Measurements from ENCODE around the gene TMEM117.
"Not testable (repeated sequence)": the region's sequence is repeated elsewhere in the genome, so short reads cannot be mapped to it uniquely, and the experiment has no call there.

TMEM117 gene

DNA sequence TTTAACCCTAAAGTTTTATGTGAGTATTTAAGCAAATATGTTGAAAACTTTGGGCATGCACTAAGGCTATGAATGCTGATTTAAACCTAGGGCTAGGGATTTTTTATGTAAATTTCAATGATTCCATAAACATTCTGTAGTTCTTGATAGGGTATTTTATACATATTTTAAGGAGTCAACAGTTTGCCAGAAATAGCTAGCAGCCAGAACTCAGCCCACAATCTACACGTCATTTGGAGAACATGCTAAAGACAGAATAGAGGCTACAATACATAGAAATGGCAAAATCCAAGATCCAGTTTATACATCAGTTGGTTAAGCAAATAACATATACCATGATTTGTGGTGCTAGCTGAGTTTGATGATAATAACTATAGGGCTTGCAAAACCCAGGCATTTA lies 184.7 kb downstream of the TMEM117 start:
- no peak for DNase-seq (ENCODE audit: low read depth in 3 of 3, low spot score in 1 of 3)

DNA sequence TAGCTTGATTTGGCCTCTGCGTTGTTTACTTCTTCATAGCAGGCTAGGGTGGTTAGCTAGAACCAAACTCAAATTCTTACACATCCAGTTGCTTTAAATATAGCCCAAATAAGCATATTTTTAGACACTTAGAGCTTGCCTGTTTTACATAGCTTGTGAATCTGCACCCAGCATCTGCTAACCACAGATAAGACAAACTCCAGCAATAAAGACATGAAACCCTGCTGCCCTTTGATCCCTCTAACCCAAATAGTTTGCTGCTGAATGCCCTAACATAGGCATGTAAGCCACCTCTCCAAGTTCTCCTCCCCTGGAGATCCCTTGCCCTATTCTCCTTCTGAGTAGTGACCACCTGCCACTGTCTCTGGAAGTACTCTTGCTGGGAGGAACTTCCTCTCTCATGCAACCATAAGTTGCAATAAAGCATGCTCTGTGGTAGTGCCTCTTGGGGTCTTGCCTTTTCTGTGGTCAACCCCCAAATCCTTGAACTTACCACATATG lies 185.6 kb downstream of the TMEM117 start:
- DNase-seq (ENCODE audit: low read depth in 3 of 3, low spot score in 1 of 3), result no peak

DNA sequence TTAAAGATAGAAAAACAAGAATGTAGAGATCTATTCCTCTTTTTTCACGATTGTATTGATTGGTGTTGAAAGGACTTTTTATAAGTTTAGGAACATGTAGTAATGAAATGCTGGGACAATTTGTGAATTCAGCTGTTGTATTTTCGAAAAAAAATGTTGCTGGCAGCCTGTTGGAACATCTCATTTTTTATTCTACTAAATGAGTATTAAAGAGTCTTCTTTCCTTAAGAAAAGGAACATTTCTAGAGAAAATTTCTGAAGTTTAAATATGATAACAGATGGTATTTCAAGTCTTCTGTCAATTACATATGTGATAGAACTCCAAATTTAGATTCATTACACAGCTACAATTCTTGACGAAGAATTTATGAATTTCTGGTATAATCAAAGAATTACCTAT lies 189.6 kb downstream of the TMEM117 start:
- DNase-seq (ENCODE audit: low read depth in 3 of 3, low spot score in 1 of 3), result no peak

DNA sequence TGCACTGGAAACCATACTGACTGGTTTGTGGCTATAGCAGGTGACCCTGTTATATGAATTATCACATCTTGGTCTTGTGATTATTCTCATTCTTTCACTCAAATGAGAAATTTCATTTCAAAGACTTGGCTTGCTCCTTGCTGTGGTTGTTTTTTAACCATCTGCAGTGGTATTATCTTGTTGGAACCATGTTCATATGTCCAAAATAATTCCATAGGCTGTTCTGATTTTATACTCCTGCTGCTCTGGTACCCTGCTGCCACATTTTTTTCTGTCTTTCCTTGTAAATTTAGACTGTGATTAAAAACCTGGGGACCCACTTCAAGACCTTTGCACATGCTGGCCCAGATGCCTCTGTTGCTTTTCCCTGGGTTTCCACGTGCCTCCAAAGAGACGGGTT lies 190.2 kb downstream of the TMEM117 start:
- DNase-seq (ENCODE audit: low read depth in 3 of 3, low spot score in 1 of 3), result no peak

GRCh38 chr12:44026926-44027325 lies 191.0 kb downstream of the TMEM117 start:
- not testable (repeated sequence) for DNase-seq (ENCODE audit: low read depth in 3 of 3, low spot score in 1 of 3)

- DNase-seq (ENCODE audit: low read depth in 3 of 3, low spot score in 1 of 3), result no peak
These were observed 193.3 kb downstream of the TMEM117 start for GRCh38 chr12:44029194-44029593.

- no peak for DNase-seq (ENCODE audit: low read depth in 3 of 3, low spot score in 1 of 3)
These were observed 195.7 kb downstream of the TMEM117 start for GRCh38 chr12:44031472-44032185.

DNA sequence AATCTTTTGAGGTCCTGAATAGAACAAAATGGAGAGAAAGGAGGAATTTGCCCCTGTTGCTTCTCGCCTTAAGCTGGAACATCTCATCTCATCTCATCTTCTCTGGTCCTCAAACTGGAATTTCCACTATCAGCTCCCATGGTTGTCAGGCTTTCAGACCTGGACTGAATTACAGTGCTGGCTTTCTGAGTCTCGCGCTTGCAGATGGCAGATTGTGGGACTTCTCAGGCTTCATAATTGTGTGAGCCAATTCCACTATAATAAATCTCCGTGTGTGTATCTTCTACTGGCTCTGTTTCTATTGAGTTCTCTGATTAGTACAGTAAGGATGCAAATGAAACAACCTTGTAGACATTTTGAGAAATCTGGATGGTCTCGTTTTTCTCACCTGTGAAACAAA lies 199.0 kb downstream of the TMEM117 start:
- DNase-seq (ENCODE audit: low read depth in 3 of 3, low spot score in 1 of 3), result no peak

DNA sequence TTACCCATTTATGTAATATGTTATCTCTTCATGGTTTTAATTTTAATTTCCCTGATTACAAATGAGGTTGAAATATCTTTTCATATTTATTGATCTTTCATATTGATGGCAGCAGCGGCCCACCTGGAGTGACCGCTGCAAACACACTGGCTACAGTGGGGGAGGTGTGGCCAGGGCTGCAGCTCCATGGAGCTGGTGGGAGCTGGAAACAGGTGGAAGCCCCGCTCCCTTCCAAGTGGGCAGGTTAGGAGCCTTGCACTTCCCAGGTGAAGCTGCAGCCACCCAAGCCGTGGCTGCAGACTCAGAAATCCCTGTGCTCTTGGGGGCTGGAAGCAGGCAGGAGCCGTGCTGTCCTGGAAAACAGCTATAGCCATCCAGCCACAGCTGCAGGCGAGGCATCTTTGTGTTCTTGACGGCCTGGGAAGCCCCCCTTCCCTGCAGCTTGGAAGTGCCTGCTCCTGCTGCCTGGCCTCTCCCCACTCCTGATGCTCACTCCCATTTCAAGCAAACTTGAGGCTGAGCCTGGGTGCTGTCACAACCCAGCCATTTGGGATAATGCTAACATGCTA lies 201.1 kb downstream of the TMEM117 start:
- DNase-seq (ENCODE audit: low read depth in 3 of 3, low spot score in 1 of 3), result no peak

DNA sequence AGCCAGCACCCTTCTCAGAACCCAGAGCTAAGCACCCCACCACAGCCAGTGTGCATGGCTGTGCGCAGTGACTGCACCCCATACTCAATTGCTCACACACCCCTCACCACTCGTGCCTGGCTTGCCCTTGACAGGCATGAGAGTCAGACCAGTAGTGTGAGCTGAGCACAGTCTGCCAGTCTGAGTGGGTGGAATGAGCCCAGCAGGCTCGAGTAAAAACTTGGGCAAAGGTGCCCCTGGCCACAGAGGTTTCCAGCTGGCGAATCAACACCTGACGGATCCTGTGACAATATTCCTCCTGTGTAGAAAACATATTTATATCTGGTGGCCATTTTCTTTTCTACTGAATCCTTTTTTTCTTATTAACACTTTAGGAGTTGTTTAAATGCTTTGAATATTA lies 202.5 kb downstream of the TMEM117 start:
- DNase-seq (ENCODE audit: low read depth in 3 of 3, low spot score in 1 of 3), result no peak

GRCh38 chr12:44044491-44044890 lies 208.6 kb downstream of the TMEM117 start:
- DNase-seq (ENCODE audit: low read depth in 3 of 3, low spot score in 1 of 3), result not testable (repeated sequence)

DNA sequence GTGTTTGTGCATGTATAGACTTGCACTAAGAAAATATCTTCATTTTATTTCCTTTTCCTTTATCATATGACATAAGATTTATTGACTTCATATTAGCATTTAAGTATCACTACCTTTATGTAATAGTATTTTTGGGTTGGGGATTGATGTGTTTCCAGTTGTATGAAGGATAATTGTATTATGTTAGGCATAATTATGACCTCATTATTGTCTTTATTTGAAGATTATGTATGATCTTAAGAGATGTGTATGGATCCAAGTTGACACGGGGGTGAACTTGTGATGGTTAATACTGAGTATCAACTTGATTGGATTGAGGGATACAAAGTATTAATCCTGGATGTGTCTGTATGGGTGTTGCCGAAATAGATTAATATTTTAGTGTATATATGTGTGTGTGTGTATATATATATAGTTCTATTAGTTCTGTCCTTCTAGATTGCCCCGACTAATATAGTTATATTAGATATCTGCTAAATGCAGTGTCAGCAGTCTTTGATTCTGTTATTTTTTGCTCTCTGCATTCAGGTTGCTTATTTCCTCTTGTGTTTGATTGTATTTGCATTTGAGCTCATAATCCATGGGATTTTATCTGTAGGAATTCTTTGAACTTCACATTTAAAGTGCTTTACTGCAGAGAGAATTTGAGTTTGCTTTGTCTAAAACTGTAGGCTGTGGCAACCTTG lies 211.0 kb downstream of the TMEM117 start:
- DNase-seq (ENCODE audit: low read depth in 3 of 3, low spot score in 1 of 3), result no peak

GRCh38 chr12:44052554-44052953 lies 216.7 kb downstream of the TMEM117 start:
- DNase-seq (ENCODE audit: low read depth in 3 of 3, low spot score in 1 of 3), result no peak

- DNase-seq (ENCODE audit: low read depth in 3 of 3, low spot score in 1 of 3), result no peak
These were observed 217.8 kb downstream of the TMEM117 start for GRCh38 chr12:44053549-44054127.

- no peak for DNase-seq (ENCODE audit: low read depth in 3 of 3, low spot score in 1 of 3)
These were observed 218.4 kb downstream of the TMEM117 start for GRCh38 chr12:44054281-44054680.

DNA sequence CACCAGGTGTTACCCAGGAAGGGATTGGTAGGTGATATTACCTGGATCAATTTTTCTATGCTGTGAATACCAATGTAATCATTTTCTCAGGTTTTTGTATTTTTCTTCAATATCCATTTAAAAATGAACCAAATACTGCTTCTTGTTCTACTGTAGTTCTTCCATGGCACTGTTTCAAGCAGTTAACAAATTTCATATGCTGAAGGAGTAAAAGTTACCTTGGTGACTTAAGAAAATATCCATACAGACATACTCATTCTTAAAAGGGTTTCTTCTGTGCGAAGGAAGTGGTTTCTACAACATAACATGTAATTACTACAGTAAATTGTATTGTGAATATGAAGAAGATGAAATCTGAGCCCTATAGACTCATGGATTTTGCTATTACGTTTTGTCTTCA lies 222.5 kb downstream of the TMEM117 start:
- DNase-seq (ENCODE audit: low read depth in 3 of 3, low spot score in 1 of 3), result no peak

- DNase-seq (ENCODE audit: low read depth in 3 of 3, low spot score in 1 of 3), result no peak
These were observed 223.6 kb downstream of the TMEM117 start for GRCh38 chr12:44059476-44059875.

DNA sequence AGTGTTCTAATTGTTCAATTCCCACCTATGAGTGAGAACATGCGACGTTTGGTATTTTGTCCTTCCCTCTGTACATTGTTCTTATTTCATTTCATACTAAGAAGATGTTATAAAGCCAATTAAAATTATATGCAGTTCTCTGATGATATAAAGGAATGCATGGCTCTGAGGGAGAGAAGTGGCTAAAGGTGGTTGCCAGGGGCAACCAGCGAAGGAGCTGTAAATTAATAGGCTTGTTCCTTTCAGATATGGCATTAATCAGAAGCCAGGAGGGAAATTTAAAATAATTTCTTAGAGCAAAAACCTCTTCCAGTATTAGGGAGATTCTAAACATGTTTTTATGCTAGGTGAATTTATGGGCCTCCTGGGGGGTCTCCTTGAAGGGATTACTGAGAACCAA lies 227.8 kb downstream of the TMEM117 start:
- no peak for DNase-seq (ENCODE audit: low read depth in 3 of 3, low spot score in 1 of 3)

DNA sequence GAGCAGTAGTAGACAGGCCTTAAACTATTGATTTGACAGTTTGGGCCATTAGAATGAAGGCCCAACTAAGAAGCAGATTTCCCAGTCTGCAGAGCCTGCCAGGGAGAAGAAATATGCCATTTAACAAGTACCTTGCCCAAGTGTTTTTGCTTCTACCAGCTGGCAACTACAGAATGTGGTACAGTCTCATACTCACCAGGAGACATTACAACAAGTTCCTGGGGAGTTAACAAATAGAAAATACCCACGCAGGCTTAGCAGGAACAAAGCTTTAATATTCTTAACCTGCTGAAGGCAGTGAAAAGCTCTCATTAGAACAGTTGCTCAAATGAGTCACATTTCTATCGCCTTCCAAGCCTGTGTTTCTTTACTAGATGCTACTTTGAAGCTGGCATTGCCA lies 241.0 kb downstream of the TMEM117 start:
- no peak for DNase-seq (ENCODE audit: low read depth in 3 of 3, low spot score in 1 of 3)

DNA sequence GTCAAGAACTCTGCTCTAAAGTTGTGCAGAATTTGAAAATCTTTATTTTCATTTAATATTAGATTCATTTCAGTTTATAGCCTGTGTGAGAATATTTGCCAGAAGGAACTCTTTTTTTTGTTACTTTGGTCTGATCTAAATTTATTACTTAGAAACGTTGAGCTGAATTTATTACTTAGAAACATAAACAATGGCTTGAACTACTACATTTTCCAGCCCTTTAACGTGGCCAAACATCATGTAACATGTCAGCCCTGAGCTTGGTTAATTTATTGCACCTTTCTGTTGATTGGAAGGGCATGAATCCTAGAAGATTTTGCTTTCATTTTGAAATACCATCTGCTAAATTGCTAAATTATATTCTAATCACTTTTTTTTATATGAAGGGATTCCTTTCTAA lies 241.4 kb downstream of the TMEM117 start:
- DNase-seq (ENCODE audit: low read depth in 3 of 3, low spot score in 1 of 3), result no peak

DNA sequence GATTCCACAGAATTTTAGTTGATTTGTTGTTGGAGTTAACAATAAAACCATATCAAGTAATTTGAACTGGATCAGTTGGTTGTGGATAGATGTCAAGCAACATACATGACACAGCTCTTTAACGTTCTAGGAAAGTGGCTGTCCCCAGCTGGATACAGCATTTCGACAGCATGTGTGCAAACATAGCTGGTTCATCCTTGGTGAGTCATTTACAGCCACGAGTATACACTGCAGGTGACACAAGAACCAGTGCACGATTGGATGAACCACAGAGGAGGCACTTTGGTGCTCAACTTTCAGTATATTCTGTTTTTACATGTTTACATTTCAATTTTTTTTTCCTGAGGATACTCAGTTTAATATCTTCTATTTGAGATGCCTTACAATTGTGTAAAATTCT lies 242.4 kb downstream of the TMEM117 start:
- DNase-seq (ENCODE audit: low read depth in 3 of 3, low spot score in 1 of 3), result no peak

DNA sequence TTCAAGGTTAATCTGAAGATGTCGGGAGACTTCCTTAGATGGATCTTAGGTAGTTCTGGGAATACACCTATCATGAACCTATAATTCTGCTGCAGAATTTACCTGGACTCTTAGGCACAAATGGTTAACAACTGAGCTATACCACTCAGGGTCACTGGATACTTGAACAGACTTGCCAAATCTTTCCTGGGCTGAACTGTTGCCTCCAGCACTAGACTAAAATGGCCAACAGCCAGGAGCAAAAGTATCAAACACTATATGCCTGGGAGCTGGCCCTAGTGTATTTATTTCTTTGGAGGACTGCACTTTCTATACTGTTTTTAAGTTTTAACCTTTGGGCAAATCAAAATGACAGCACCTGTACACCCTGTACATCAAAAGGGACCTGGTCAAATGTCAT lies 252.8 kb downstream of the TMEM117 start:
- DNase-seq (ENCODE audit: low read depth in 3 of 3, low spot score in 1 of 3), result no peak

Measured in stimulated activated CD4-positive, alpha-beta T cell treated with anti-CD3 and anti-CD28 coated beads, TNF-alpha, amount 100 ng/mL, for 1 hour (primary cell).